NB4 (cell line): Measurements from ENCODE around the gene COX4I1.

Source experiments
- CTCF ChIP-seq: IDR thresholded peaks from one replicate; pipeline ENCODE4 v1.5.1; 2012; ENCODE audit warnings: low read depth, low read length
- MAX ChIP-seq: IDR thresholded peaks from 2 replicates; pipeline ENCODE4 v1.6.1; 2011; ENCODE audit warnings: low read depth, low read length
- MYC ChIP-seq: IDR thresholded peaks from 2 replicates; pipeline ENCODE4 v1.6.1; 2011; ENCODE audit warnings: low read depth, low read length
- POLR2A ChIP-seq: IDR thresholded peaks from 2 replicates; pipeline ENCODE4 v1.6.1; 2011; ENCODE audit warnings: mild to moderate bottlenecking; ENCODE audit not compliant: insufficient read length; ENCODE audit errors: extremely low read depth

- TF ChIP-seq CTCF = no peak
- no peak for TF ChIP-seq POLR2A
- TF ChIP-seq MAX = no peak
- TF ChIP-seq MYC = no peak
Measured at GRCh38 chr16:85825326-85825725, 25.8 kb downstream of the COX4I1 start.
